Mesothelial cell of epicardium (in vitro differentiated cells): ENCODE data around the gene LHFPL6. TPM values are rescaled to one million over a fixed set of nuclear protein-coding genes. Genes with fewer than 3 reads are reported as not detected.

Experiments used
- DNase-seq, 2 experiments: peaks; one replicate each; pipeline ENCODE4 v3.0.0; 2021; ENCODE audit warnings: low spot score in 2 of 2; ENCODE audit not compliant: unreplicated experiment in 2 of 2
- H3K27ac Mint-ChIP-seq: 2 replicates; pipeline ENCODE4 v1.8.0; 2021; ENCODE audit warnings: mixed read lengths
- H3K27me3 Mint-ChIP-seq: 2 replicates; pipeline ENCODE4 v1.8.0; 2021; ENCODE audit warnings: low read depth, mixed read lengths
- H3K36me3 Mint-ChIP-seq: 2 replicates; pipeline ENCODE4 v1.8.0; 2021; ENCODE audit warnings: mixed read lengths
- H3K4me1 Mint-ChIP-seq: 2 replicates; pipeline ENCODE4 v1.8.0; 2021; ENCODE audit warnings: mixed read lengths
- H3K4me3 Mint-ChIP-seq: 2 replicates; pipeline ENCODE4 v1.8.0; 2021; ENCODE audit warnings: mild to moderate bottlenecking, moderate library complexity, mixed read lengths
- H3K9me3 Mint-ChIP-seq: 2 replicates; pipeline ENCODE4 v1.8.0; 2021; ENCODE audit warnings: mixed read lengths
- total RNA-seq: library from RNA; stranded (reverse); gene quantifications from 3 replicates; pipeline ENCODE4 v1.2.1, GENCODE V29; 2021
- TF ChIP-seq, protein P1 (sequence below): fragments of 200-600 bp; sonication (generic); IDR thresholded peaks from one replicate; pipeline ENCODE4 v1.5.0; 2021; ENCODE audit warnings: antibody characterized with exemption; ENCODE audit not compliant: unreplicated experiment

The LHFPL6 gene
- total RNA-seq, 1 donor from 2014 or later: 18.2 TPM

DNA sequence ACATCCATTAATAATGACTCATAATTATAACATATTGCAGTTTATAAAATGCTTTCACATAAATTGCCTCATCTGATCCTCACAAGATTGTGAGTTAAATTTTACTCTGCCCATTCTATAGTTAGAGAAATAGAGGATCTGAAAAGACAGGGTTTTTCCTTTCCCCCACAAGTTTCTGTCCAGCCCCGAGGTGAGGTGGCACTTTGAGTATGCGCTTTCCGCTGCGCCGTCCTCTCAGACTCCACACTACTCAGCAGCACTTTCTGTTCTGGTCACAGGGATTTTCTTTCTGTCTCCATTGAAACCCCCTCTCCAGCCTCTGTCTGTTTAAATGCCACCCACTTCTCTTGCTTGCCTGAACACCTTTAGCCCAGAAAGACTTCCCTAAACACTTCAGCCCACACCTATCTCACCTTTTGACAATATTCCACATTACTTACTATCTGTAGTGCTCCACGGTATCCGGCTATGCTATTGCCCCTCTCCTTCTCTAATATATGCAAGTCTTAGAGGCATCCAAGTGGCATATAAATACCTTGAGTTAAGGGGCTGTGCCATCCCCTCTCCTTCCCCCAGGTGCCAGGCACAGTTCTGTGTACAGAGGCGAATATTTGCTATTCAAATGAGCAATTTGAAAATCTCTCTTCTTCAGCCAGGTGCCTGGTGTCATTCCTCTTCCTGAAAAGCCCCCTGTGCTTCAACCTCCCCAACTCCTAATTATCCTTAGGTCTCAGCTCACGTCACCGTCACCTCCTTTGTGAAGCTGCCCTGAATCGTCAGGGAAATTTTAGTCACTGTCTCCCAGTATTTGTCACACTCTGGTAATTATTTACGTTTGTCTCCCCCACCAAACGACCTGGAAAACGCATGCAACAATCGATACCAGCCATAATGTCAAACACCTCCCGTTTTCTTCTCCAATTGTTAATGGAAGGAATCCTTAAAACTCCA is 296.1 kb downstream of the LHFPL6 start:
- H3K27ac Mint-ChIP-seq: no peak overlapping the region
- H3K4me1 Mint-ChIP-seq: peaks cover 8% of the 10 kb centered on the region
- H3K9me3 Mint-ChIP-seq: no peaks in the 10 kb centered on the region
- no peaks in the 10 kb centered on the region for H3K36me3 Mint-ChIP-seq
- no peak for DNase-seq
- no peak overlapping the region for H3K4me3 Mint-ChIP-seq
- TF ChIP-seq, protein P1, sequence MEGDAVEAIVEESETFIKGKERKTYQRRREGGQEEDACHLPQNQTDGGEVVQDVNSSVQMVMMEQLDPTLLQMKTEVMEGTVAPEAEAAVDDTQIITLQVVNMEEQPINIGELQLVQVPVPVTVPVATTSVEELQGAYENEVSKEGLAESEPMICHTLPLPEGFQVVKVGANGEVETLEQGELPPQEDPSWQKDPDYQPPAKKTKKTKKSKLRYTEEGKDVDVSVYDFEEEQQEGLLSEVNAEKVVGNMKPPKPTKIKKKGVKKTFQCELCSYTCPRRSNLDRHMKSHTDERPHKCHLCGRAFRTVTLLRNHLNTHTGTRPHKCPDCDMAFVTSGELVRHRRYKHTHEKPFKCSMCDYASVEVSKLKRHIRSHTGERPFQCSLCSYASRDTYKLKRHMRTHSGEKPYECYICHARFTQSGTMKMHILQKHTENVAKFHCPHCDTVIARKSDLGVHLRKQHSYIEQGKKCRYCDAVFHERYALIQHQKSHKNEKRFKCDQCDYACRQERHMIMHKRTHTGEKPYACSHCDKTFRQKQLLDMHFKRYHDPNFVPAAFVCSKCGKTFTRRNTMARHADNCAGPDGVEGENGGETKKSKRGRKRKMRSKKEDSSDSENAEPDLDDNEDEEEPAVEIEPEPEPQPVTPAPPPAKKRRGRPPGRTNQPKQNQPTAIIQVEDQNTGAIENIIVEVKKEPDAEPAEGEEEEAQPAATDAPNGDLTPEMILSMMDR: no peak
- H3K27me3 Mint-ChIP-seq: no peaks in the 10 kb centered on the region

- Mint-ChIP-seq H3K4me1 (peaks cover 8% of the 10 kb centered on the region), H3K9me3 (peaks cover 8% of the 10 kb centered on the region), H3K27ac (no peak overlapping the region), H3K27me3 (no peaks in the 10 kb centered on the region), H3K4me3 (no peak overlapping the region), H3K36me3 (no peaks in the 10 kb centered on the region)
- DNase-seq: no peak
- TF ChIP-seq, protein P1: no peak
Measured at GRCh38 chr13:39302820-39303219, 300.2 kb downstream of the LHFPL6 start.

GRCh38 chr13:39298951-39299350 is 304.0 kb downstream of the LHFPL6 start:
- TF ChIP-seq, protein P1: no peak
- no peak overlapping the region for H3K27ac Mint-ChIP-seq
- peaks cover 12% of the 10 kb centered on the region for H3K36me3 Mint-ChIP-seq
- H3K4me1 Mint-ChIP-seq: peaks cover 8% of the 10 kb centered on the region
- H3K4me3 Mint-ChIP-seq: no peak overlapping the region
- no peak for DNase-seq
- peaks cover 27% of the 10 kb centered on the region for H3K9me3 Mint-ChIP-seq
- no peaks in the 10 kb centered on the region for H3K27me3 Mint-ChIP-seq

DNA sequence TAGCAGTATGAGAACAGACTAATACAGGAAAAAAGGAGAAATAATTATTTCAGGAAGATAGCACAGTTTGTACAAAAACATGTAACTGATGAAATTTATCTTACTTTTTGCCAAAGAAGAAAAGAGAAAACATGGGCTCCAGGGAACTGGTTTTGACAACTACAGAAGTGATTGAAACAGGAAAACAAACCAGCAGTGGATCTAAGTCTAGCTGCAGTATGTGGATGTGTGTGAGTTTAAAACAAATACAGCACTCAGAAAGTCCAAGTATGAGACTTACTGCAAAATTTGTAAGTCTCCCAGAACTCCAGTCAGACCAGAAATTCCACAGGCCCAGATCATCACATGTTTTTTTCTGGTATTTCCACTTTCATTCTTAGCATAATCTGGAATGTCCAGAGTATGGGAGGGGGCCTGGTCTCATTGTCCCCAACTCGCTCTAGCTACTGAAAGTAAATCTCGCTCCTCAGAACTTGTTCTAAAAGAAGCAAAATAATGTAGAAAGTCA is 305.3 kb downstream of the LHFPL6 start:
- H3K4me1 Mint-ChIP-seq: peaks cover 5% of the 10 kb centered on the region
- H3K9me3 Mint-ChIP-seq: peaks cover 27% of the 10 kb centered on the region
- no peak for DNase-seq
- H3K36me3 Mint-ChIP-seq: peaks cover 12% of the 10 kb centered on the region
- H3K27me3 Mint-ChIP-seq: no peaks in the 10 kb centered on the region
- H3K4me3 Mint-ChIP-seq: no peak overlapping the region
- H3K27ac Mint-ChIP-seq: no peak overlapping the region
- TF ChIP-seq, protein P1: no peak

- DNase-seq: no peak
- no peaks in the 10 kb centered on the region for H3K27me3 Mint-ChIP-seq
- H3K9me3 Mint-ChIP-seq: peaks cover 30% of the 10 kb centered on the region
- H3K36me3 Mint-ChIP-seq: peaks cover 12% of the 10 kb centered on the region
- TF ChIP-seq, protein P1: no peak
- H3K4me1 Mint-ChIP-seq: no peaks in the 10 kb centered on the region
- no peak overlapping the region for H3K4me3 Mint-ChIP-seq
- H3K27ac Mint-ChIP-seq: no peak overlapping the region
Measured at GRCh38 chr13:39297023-39297422, 306.0 kb downstream of the LHFPL6 start.
